DMS53 treated with DMSO at 0.1 percent for 48 hours (cell line): ENCODE results near the gene CHN2.
"Not testable (repeated sequence)": the region's sequence is repeated elsewhere in the genome, so short reads cannot be mapped to it uniquely, and the experiment has no call there.

Experiments used
- DNase-seq: peaks from one replicate; lab custom pipeline; 2025; ENCODE audit not compliant: unreplicated experiment; lab: John Stamatoyannopoulos, UW

Gene CHN2

GRCh38 chr7:29255906-29256692 lies 61.5 kb downstream of the CHN2 start:
- DNase-seq, result no peak

GRCh38 chr7:29256693-29257002 lies 62.1 kb downstream of the CHN2 start:
- no peak for DNase-seq

- no peak for DNase-seq
Measured at GRCh38 chr7:29258951-29259350, 64.4 kb downstream of the CHN2 start.

- DNase-seq, result no peak
Measured at GRCh38 chr7:29262191-29262917, 67.8 kb downstream of the CHN2 start.

- not testable (repeated sequence) for DNase-seq
Measured at GRCh38 chr7:29263601-29264207, 69.1 kb downstream of the CHN2 start.

- no peak for DNase-seq
Measured at GRCh38 chr7:29265208-29265923, 70.8 kb downstream of the CHN2 start.

GRCh38 chr7:29269935-29270334 lies 75.4 kb downstream of the CHN2 start:
- DNase-seq, result no peak

GRCh38 chr7:29270594-29271318 lies 76.2 kb downstream of the CHN2 start:
- DNase-seq, result no peak

- no peak for DNase-seq
Measured at GRCh38 chr7:29271319-29271658, 76.7 kb downstream of the CHN2 start.

- no peak for DNase-seq
Measured at GRCh38 chr7:29272057-29272456, 77.5 kb downstream of the CHN2 start.

- DNase-seq, result no peak
Measured at GRCh38 chr7:29274146-29275017, 79.8 kb downstream of the CHN2 start.

- no peak for DNase-seq
Measured at GRCh38 chr7:29275018-29275318, 80.4 kb downstream of the CHN2 start.

GRCh38 chr7:29275493-29275892 lies 80.9 kb downstream of the CHN2 start:
- no peak for DNase-seq

GRCh38 chr7:29276199-29276598 lies 81.6 kb downstream of the CHN2 start:
- no peak for DNase-seq

GRCh38 chr7:29276806-29277205 lies 82.2 kb downstream of the CHN2 start:
- DNase-seq, result no peak

- DNase-seq, result no peak
Measured at GRCh38 chr7:29277436-29278215, 83.1 kb downstream of the CHN2 start.

GRCh38 chr7:29278337-29279069 lies 83.9 kb downstream of the CHN2 start:
- no peak for DNase-seq

- DNase-seq, result peak; percentile 99
Measured at GRCh38 chr7:29281782-29282541, 87.4 kb downstream of the CHN2 start.
